ENCODE data around the gene FOXN4.

The FOXN4 gene

GRCh38 chr12:109255377-109255776 is 53.7 kb downstream of the FOXN4 start:
- no peak for DNase-seq

DNA sequence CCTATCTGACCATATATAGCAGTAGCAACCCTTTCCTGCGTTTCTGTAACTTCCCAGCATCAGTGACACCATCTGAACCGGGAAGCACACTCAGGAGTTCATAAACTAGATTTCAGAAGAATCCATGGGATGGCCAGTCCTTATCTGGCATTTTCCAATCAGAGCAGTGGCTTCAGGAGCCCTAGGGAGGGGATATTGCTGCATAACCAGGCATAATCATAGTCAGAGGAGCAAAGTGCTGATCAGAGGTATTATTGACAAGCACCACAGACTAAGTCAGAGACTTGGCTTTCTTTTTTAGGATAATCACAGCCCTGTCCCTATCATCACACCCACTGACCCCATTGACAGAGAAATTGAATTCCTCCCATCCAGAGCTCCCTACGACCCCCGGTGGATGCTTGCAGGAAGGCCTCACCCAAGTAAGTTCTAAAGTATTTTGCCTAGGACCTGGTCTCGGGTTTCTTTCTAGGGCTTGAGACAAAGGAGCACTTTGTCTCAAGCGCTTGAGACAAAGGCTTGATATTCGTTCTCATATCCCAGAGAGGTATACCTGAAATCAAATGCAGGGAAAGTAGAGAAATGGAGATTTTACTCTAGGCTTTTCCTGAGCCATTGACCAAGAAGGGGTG is 55.1 kb downstream of the FOXN4 start:
- no peak for DNase-seq

- no peak for DNase-seq
These were observed 56.3 kb downstream of the FOXN4 start for GRCh38 chr12:109252799-109253198.

DNA sequence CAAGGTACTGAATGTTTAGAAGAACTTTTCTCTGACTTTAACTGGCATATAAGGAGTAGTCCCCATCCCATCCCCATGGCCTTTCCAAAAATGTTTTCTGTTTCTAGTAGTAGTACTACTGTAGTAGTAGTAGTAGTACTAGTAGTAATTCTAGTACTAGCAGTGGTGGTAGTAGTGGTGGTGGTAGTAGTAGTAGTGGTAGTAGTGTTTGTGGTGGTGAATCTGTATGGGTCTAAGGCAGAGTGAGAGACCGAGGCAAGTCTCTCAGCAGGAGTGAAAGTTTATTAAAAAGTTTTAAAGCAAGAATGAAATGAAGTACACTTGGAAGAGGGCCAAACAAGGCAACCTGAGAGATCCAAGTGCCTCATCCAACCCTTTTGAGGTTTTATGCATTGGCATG is 58.6 kb downstream of the FOXN4 start:
- DNase-seq = no peak

DNA sequence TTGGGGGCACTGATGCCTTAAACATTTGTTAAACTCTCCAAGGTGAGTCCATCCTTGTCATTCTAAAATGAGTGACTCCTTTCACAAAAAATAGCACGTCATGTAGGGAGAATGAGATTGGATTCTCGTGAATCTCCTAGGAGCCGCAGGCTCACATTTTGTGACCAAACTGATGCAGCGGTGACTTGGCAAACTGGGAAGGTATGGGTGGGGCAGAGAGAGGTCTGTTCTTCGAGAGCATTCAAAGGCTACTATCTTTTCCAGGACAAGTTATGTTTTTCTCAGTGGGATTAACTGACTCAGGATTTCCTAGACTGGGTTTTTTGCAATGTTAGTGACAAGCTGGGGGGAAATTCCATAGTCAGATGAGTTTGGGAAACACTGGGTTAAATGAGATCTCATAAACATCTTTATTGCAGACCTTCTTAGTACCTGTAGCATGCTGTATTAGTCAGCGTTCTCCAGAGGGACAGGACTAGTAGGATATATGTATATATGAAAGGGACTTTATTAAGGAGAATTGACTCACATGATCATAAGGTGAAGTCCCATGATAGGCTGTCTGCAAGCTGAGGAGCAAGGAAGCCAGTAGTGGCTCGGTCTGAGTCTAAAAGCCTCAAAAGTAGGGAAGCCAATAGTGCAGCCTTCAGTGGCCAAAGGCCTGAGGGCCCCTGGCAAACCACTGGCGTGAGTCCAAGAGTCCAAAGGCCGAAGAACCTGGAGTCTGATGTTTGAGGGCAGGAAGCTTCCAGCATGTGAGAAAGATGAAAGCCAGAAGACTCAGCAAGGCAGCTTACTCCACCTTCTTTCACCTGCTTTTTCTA is 61.0 kb downstream of the FOXN4 start:
- no peak for DNase-seq

GRCh38 chr12:109246221-109246620 is 62.9 kb downstream of the FOXN4 start:
- DNase-seq = no peak

- DNase-seq = no peak
These were observed 65.0 kb downstream of the FOXN4 start for GRCh38 chr12:109244073-109244472.

GRCh38 chr12:109241936-109242335 is 67.1 kb downstream of the FOXN4 start:
- DNase-seq = no peak

DNA sequence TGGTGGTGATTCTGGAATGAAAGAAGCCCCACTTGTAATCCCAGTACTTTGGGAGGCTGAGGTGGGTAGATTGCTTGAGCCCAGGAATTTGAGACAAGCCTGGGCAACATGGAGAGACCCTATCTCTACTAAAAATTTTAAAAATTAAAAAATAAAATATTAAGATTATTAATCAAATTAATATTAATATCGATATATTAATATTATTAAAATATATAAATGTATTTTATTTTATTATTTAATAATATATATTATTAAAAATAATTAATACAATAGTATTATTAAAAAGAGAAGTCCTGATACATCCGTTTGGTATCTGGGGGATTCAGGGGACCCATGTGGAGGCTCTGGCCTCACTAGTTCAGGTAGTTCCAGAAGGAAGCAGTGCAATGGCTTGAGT is 68.7 kb downstream of the FOXN4 start:
- no peak for DNase-seq

- DNase-seq = no peak
These were observed 69.4 kb downstream of the FOXN4 start for GRCh38 chr12:109239691-109240090.

- no peak for DNase-seq
These were observed 69.9 kb downstream of the FOXN4 start for GRCh38 chr12:109239179-109239578.

DNA sequence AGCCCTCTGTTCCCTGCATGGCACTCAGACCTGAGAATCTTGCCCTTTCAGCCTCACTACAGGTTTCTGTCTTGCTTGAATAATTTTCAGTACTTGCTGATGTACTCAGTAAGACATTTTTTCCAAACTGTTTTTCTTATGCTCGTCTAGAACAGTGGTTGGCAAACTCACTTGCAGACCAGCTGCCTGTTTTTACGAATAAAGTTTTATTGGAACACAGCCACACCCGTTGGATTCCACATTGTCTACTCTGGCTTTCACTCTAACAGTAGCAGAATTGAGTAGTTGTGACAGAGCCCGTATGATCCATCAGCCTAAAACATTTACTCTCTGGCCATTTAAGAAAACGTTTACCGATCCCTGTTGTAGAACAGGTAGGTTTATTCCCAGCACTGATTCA is 72.8 kb downstream of the FOXN4 start:
- no peak for DNase-seq

- DNase-seq = no peak
These were observed 75.1 kb downstream of the FOXN4 start for GRCh38 chr12:109234012-109234411.

GRCh38 chr12:109232731-109233130 is 76.4 kb downstream of the FOXN4 start:
- no peak for DNase-seq

GRCh38 chr12:109230193-109230592 is 78.9 kb downstream of the FOXN4 start:
- DNase-seq = no peak

GRCh38 chr12:109228664-109229063 is 80.4 kb downstream of the FOXN4 start:
- DNase-seq = no peak
